ENCODE measurements around the gene BPTF. TPM values are rescaled to one million over a fixed set of nuclear protein-coding genes. Genes with fewer than 3 reads are reported as not detected.

Gene BPTF
- total and polyA plus RNA-seq, 2 of the 13 experiments (the other 11 are each of a cell fraction or from before 2014, with no cell fraction given): 43.5 to 66.1 TPM

DNA sequence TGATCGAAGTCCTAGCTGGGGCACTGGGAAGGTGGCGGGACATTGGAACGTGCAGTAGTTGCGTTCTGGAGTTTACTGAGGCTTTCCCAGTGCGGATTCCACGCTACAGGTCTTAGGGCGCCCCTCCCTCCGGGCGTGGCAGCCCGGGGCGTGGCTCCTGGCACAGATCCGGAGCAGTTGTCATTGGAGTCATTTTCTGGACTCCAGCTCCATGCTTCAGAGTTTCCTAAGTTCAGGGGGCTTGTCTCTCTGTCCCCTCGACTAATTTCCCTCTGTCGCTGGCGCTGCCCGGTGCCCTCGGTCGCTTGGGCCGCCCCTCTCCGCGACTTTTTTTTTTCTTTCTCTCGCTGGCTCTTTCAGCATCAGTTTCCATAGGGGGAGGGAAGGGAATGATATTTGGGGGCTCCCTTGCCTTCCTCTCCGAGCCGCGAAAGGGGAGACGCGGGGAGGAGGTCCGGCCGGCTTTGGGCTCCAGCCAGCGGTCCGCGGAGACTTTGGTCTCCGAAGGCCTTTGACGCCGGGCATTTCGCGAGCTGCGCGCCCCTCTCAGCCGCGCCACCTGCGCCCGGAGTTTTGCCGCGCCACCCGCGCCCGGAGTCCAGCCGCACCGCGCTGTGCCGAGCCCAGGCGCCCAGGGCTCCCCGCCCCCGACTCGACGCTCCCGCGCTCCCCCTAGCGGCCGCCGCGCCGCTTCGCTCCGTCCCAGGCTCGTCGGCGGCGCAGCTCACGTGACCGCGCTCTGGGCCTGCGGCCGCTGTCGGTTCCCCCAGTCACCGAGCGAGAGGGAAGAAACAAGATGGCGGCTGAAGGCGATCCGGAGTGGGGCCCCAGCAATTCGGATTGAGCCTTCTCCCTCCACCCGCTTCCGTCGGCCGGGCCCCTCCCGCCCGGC is at the start of gene BPTF (continued):
- TF ChIP-seq JUN (CRISPR knock-in tag; IDR thresholded peaks at IDR 0.05) (no peak), KLF9 (CRISPR knock-in tag; IDR thresholded peaks at IDR 0.05; ENCODE audit: low read depth) (0 out of 2 replicates have a peak, but pooled peaks have one; percentile 64), EEA1 (CRISPR knock-in tag; IDR thresholded peaks at IDR 0.05; ENCODE audit: borderline replicate concordance) (peak; percentile 55; the same call in 1 of the 2 replicates), ZNF589 (CRISPR knock-in tag; conservative IDR thresholded peaks at IDR 0.05) (peak; percentile 38; the same call in 1 of the 2 replicates), ZNF331 (CRISPR knock-in tag; IDR thresholded peaks at IDR 0.05) (peak; percentile 94), CHD2 (IDR thresholded peaks at IDR 0.05; ENCODE audit: low read depth, low read length) (0 out of 2 replicates have a peak, but pooled peaks have one; percentile 46), NR2F2 (IDR thresholded peaks at IDR 0.05; ENCODE audit: borderline replicate concordance, low read depth) (peak; percentile 30; the same call in 1 of the 2 replicates), PATZ1 (CRISPR knock-in tag; IDR thresholded peaks at IDR 0.05) (peak; percentile 88), ZFP1 (CRISPR knock-in tag; IDR thresholded peaks at IDR 0.05) (no peak), FOXA1 (IDR thresholded peaks at IDR 0.05) (no peak), FOXA1 (CRISPR knock-in tag; IDR thresholded peaks at IDR 0.05) (peak; percentile 45), NKX3-1 (CRISPR knock-in tag; IDR thresholded peaks at IDR 0.05) (0 out of 2 replicates have a peak, but pooled peaks have one; percentile 46), ZNF660 (CRISPR knock-in tag; IDR thresholded peaks at IDR 0.05; ENCODE audit: borderline replicate concordance, low read depth) (no peak), ZBTB21 (CRISPR knock-in tag; IDR thresholded peaks at IDR 0.05) (no peak), IKZF1 (IDR thresholded peaks at IDR 0.05) (no peak), ZNF501 (CRISPR knock-in tag; IDR thresholded peaks at IDR 0.05) (peak; percentile 30), ERF (CRISPR knock-in tag; IDR thresholded peaks at IDR 0.05) (peak; percentile 91)
- TF ChIP-seq, protein P1, sequence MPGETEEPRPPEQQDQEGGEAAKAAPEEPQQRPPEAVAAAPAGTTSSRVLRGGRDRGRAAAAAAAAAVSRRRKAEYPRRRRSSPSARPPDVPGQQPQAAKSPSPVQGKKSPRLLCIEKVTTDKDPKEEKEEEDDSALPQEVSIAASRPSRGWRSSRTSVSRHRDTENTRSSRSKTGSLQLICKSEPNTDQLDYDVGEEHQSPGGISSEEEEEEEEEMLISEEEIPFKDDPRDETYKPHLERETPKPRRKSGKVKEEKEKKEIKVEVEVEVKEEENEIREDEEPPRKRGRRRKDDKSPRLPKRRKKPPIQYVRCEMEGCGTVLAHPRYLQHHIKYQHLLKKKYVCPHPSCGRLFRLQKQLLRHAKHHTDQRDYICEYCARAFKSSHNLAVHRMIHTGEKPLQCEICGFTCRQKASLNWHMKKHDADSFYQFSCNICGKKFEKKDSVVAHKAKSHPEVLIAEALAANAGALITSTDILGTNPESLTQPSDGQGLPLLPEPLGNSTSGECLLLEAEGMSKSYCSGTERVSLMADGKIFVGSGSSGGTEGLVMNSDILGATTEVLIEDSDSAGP (CRISPR knock-in tag; IDR thresholded peaks at IDR 0.05; ENCODE audit: borderline replicate concordance): no peak; the same call in none of the 2 replicates
- TF ChIP-seq, protein P2, sequence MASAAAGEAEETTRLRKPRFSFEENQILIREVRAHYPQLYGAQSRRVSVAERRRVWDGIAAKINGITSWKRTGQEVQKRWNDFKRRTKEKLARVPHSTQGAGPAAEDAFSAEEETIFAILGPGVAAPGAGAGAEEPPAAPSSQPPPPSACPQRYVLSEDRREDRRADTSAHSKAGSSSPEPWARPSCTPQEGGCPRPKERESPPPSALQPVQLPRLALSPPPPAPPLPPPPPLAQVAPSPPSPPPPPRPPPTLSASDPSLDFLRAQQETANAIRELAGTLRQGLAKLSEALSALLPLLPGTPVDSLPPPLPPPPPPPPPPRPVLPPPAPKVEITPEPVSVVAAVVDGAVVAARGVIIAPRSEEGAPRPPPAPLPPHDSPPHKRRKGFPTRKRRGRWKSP (CRISPR knock-in tag; IDR thresholded peaks at IDR 0.05): peak; percentile 82
- TF ChIP-seq, protein P3, sequence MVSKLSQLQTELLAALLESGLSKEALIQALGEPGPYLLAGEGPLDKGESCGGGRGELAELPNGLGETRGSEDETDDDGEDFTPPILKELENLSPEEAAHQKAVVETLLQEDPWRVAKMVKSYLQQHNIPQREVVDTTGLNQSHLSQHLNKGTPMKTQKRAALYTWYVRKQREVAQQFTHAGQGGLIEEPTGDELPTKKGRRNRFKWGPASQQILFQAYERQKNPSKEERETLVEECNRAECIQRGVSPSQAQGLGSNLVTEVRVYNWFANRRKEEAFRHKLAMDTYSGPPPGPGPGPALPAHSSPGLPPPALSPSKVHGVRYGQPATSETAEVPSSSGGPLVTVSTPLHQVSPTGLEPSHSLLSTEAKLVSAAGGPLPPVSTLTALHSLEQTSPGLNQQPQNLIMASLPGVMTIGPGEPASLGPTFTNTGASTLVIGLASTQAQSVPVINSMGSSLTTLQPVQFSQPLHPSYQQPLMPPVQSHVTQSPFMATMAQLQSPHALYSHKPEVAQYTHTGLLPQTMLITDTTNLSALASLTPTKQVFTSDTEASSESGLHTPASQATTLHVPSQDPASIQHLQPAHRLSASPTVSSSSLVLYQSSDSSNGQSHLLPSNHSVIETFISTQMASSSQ (IDR thresholded peaks at IDR 0.05; ENCODE audit: low read depth): no peak
- TF ChIP-seq, protein P3 (CRISPR knock-in tag; IDR thresholded peaks at IDR 0.05; ENCODE audit: borderline replicate concordance): peak; percentile 76; the same call in 1 of the 2 replicates

All from HepG2 (cell line).